ENCODE data around the gene PIH1D1.

PIH1D1 gene

GRCh38 chr19:49432141-49433073, 19.2 kb downstream of the PIH1D1 start:
- no peak for DNase-seq

- no peak for DNase-seq
These were observed 20.3 kb downstream of the PIH1D1 start for GRCh38 chr19:49431330-49431749.

DNA sequence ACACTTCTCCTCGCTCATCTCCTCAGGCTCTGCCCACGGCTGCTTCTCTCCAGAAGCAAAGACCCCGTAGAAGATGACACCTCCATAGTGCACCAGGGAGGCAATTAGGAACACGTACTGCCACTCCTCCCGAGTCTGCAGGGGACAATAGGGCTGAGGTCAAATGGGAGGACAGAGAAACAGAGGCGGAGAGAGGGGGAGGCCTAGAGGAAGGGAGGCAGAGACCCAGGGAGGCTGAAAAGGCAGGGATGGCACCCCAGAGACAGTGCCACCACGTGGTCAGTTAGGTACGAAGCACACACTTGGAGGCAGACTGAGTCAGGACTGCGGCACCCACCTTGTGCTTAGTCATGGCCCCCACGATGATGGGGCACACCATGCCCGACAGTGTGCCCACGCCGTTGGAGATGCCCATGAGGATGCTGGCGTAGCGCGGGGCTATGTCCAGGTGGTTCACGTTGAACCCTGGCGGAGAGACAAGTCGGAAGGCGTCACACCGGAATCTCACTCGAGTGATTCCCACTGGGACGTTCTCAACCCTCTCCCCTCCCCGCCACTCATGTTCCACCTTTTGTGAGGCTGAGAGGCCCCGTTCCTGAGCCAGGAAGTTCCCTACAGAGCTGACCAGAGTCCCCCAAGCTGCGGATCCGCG, 20.8 kb downstream of the PIH1D1 start:
- DNase-seq = no peak

DNA sequence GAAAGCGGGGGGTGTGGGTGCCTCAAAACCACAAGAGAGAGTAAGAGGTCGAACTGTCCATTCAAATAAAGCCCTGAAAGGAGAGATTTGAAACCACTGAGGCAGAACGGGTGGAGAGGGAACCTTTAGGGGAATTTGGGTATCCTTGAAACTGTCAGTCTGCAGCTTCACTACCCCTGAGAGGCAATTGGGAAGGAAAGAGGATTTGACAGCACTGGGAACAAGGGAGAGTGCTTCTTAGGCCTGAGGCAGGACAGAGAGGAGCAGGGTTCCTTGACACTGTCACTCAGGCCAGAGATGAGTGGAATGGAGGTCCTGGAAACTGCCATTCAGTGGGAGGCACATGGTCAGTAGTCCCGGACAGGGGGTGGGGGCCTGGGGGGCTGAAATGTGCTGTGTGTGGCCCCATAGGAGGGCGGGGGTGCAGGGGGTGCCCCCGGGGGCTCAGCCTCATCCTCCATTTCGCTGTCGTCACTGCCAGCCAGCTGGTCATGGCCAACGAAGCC, 21.4 kb downstream of the PIH1D1 start:
- no peak for DNase-seq

DNA sequence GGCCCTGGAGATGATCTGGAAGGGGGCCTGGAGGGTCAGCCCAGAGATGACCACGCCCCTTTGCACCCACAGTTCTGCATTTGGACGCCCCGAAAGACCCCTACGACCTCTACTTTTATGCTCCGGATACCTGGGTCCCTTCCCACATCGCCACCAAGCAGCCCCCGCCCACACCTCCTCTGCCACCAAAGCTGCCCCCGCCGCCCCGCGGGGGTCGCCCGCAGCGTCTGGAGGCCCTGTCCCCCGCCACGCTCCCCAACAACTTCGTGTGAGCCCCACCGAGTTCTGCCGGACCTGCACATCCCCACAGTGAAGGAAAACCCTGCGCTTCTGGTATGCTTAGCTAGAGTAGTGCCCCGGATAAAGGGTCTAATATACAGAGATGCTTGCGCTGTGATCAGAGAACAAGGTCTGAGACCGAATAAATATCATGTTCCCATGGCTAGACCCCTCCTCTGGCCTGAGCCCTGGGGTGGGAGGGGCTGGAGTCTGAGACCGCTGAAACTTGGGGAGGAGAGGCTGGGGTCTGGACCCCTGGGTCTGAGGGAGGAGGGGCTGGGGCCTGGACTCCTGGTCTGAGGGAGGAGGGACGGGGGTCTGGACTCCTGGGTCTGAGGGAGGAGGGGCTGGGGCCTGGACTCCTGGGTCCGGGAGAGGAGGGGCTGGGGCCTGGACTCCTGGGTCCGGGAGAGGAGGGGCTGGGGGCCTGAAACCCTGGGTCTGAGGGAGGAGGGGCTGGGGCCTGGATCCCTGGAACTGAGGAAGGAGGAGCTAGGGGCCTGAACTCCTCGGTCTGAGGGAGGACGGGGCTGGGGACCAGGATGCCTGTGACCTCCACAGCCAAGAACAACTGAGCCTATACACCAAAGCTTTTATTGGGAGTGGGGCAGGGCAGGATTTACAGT, 22.8 kb downstream of the PIH1D1 start:
- DNase-seq = no peak

- DNase-seq = no peak
These were observed 23.6 kb downstream of the PIH1D1 start for GRCh38 chr19:49427855-49428546.

- no peak for DNase-seq
These were observed 24.3 kb downstream of the PIH1D1 start for GRCh38 chr19:49427339-49427738.

DNA sequence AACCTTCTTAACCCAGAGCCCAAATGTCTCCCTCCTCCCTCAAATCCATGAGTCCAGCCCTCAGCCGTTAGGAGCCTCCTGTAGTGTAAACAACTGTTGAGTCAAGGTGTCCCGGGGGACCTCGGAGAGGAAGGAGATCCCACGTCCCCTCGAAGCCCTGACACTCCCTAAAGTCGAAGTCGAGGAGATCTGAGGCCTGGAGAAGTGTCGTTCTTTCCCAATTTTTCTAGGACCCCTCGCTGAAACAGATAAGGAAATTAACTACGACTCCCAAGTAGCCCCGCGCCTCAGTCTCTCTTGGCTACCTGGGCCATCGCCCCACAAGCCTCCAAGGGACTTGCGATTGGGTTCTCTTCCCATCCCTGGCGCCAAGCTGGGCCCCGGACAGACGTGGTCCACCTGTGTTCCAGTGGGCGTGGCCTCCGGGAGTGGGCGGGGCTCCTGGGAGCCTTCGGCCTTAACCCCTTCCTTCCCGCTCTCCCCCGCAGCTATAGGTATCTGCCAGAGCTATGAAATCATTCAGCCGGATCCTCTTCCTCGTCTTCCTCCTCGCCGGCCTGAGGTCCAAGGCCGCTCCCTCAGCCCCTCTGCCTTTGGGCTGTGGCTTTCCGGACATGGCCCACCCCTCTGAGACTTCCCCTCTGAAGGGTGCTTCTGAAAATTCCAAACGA, 25.6 kb downstream of the PIH1D1 start:
- no peak for DNase-seq

DNA sequence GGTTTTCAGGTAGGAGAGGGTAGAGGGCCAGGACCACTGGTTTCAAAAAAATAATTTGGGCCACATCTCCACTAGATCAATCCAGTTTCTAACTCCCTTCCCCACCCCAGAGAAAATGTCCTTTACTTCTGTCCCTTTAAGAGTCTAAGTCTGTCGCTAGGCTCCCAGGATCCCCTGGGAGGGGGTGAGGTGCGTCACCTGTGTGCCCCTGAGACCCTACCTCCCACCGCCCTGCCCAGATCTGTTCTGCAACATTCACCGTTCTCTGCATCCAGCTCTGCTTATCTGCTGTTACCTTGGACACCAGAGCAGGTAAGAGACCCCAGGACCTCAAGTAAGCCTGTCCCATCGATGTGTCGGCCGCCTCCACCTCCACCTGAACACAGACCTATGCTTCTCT, 26.4 kb downstream of the PIH1D1 start, which contains the start of gene GFY:
Gene GFY, plus strand, starts transcription at position 211 of the 400 bp plus-strand sequence. CDS start 1,043 bp downstream, outside the sequence.
- no peak for DNase-seq

DNA sequence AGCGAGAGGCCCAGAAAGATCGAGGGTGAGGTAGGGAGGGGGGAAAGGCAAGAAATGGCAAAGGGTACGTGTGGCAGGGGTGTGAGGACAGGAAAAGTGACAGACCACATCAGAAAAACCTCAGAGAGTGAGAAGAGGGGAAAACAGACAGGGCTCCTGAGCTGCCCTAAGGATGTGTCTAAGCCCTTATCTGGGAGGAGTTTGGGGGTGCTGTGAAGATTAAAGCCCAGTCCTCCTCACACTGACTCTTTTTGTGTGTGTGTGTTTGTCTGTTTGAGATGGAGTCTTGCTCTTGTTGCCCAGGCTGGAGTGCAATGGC, 27.7 kb downstream of the PIH1D1 start:
- no peak for DNase-seq

DNA sequence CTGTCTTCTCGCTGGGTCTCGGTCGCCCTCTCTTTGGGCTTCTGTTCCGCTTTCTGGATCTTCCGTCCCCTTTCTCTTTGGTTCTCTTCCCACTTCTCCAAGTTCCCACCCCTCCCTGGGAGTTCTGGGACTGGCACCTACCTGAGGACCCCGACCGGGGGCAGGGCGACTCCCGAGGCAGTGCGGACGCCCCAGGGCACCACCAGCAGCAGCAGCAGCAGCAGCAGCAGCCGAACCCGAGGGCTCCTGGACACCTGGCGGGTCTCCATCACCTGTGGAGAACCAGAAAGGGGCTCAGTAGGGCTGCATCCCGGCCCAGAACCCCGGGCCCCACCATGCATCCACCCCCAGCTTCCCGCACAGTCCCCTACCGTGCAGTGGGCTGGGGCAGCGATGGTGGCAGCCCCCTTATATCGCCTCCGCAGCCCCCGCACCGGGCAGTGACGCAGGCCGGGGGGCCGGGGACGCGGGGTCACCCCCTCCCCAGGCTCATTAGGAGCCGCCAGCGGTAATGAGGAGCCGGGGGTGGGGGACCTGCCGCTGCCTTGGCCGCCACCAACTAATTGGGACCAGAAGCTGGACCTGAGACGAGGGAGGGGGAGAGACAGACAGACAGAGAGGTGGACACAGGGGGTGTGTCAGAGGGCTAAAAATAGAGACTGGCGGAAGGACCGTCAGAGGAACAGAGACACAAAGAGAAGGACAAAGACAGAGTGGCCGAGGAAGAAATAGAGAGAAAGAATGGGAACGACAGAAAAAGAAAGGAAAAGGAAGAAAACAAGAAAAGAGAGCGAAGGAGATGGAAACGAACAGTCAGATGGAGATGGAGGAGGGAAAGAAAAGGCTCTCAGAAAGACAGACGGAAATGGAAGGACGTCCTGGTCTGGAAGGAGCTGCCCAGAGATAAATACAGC, 28.3 kb downstream of the PIH1D1 start, which contains the start of gene PTH2:
Gene PTH2, minus strand, starts transcription at position 371 of the 914 bp plus-strand sequence. Its CDS starts 102 bp downstream, at position 269.
- DNase-seq = no peak

GRCh38 chr19:49422407-49423070, 29.1 kb downstream of the PIH1D1 start:
- peak; percentile 9 for DNase-seq

DNA sequence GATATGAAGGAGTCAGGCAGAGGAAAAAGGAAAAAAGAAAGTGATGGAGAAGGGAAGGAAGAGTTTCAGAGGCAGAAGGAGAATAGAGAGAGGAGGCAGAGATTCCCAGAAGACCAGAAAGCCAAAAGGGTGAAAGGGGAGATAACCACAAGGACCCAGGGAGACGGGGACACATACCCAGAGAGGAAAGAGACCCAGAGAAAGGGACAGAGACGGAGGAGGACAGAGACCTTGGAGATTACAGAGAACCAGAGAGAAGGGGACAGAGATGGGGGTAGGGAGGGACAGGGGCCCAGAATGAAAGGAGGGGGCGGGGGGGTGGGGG, 29.8 kb downstream of the PIH1D1 start:
- DNase-seq = no peak

DNA sequence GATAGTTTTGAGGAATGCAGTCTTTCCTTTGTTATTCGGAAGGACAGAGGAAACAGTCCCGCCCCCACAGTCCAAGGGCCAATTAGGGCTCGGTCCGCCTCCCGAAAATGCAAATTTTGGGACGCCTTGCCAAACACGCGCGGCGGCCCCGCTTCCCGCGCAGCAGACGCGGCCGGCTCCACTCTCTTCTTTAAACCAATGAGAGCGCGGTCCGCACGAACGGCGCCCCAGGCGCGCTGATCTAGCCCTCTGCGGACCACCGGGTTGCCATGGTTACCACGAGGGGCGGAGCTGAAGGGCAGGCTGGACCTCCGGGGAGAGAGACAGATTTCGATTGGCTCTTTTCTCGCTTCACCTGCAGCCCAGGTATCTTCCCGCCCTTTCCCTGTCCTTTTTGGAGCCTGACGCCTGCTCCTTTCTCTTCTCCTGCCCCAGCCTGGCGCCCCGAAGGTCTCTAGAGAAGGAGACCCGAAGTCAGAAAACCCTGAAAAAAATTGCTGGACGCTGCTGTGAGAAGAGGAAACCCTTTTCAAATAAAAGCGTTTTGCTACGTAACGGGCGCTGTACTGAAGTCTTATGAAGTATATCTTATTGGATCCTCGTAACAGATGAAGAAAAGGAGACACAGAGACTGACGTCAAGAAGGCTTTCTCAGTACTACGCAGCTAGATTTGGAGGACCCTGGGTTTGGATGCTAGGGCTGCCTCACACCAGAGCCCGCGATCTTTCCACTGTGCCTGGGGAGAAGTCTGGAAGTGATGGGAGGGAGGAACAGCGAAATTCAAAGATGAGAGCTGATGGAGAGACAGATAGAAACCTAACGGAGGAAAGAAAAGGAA, 30.4 kb downstream of the PIH1D1 start:
- DNase-seq = peak; percentile 61

DNA sequence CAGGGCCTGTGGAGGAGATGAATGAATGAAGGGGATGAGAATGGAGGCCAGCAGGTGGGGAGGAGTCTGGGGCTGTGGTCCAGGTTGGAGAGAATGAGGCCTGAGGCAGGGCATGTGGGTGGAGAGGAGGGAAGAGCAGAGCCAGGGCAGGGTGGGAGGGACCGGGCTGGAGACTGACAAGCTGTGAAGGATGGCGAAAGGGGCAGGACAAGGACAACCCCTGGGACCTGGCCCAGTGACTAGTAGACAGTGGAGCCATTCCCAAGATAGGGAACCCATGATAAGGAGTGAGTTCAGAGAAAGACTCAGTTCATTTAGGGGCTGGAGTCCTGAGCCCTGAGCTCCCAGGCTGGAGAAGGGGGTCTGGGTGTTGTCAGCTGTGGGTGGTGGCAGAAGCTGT, 31.4 kb downstream of the PIH1D1 start:
- no peak for DNase-seq

- DNase-seq = no peak
These were observed 32.4 kb downstream of the PIH1D1 start for GRCh38 chr19:49419173-49419572.

DNA sequence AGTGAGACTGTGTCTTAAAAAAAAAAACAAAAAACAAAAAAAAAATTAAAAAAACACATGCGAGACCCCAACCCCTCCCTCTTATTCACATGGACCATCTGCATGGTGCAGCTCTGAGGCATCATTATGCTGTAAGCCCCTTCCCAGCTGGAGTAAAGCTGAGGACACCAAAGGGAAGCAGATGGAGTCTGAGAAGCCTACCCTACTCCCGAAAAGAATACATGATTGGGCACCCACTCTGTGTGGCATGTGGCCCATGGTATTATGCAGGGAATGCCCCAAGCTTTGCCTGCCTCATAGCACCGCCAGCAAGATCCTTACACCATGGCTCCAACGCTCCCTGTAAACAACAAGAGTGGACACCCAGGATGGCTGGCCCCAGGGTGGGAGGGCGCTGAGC, 33.1 kb downstream of the PIH1D1 start:
- DNase-seq = no peak

DNA sequence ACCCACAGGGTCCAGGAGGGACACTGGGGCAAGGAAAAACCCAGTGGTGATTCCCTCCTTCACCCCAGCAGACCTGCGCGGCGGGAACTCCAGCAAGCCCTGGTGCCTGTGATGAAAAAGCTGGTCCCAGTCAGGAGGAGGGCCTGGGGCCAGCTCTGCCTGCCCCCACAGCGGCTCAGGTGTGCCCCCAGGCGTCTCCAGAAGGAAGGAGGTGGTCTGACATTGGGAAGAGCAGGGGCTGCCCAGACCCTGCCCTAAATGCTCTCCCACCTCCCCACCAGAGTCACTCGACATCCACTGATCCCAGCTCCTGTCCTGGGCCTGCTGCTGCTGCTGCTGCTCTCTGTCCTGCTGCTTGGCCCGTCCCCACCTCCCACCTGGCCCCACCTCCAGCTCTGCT, 34.5 kb downstream of the PIH1D1 start:
- DNase-seq = no peak

DNA sequence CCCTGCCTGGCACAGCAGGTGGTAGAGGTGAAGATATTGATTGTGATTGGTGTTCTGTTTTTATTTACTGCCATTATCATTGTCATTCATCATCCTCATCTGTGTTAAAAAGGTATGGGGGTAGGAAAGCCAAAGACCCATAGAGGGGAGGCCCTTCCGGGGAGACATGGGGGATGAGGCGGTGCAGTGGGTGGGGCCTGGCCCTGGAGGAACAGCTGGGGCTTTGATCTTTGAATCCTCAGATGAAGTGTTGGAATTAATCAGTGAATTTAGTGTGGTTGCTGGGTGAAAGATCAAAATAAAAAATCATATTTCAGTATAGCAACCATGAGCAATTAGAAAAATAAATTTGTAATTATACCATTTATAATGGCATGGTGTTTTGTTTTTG, 35.8 kb downstream of the PIH1D1 start:
- DNase-seq = no peak

All from NCI-H1092 (cell line).